AG10803 (cell line): Measurements from ENCODE around the gene USP30.

Experiments
- DNase-seq: peaks from one replicate; pipeline ENCODE4 v3.0.0; 2010; ENCODE audit warnings: low read depth
- H3K4me3 ChIP-seq: 2 replicates; pipeline ENCODE4 v1.5.1; 2011; ENCODE audit warnings: mild to moderate bottlenecking, low read length, control low read depth
- TF ChIP-seq, protein P1 (sequence below): conservative IDR thresholded peaks from 2 replicates; pipeline ENCODE4 v1.5.1; 2011; ENCODE audit warnings: mild to moderate bottlenecking, low read length, control low read depth, inconsistent platforms

USP30 gene

GRCh38 chr12:109115758-109116610, 63.6 kb downstream of the USP30 start, which contains the start of gene ACACB:
ACACB (plus strand) TSS chr12:109116587; CDS start chr12:109139406, 22,819 bp downstream.
- TF ChIP-seq, protein P1, sequence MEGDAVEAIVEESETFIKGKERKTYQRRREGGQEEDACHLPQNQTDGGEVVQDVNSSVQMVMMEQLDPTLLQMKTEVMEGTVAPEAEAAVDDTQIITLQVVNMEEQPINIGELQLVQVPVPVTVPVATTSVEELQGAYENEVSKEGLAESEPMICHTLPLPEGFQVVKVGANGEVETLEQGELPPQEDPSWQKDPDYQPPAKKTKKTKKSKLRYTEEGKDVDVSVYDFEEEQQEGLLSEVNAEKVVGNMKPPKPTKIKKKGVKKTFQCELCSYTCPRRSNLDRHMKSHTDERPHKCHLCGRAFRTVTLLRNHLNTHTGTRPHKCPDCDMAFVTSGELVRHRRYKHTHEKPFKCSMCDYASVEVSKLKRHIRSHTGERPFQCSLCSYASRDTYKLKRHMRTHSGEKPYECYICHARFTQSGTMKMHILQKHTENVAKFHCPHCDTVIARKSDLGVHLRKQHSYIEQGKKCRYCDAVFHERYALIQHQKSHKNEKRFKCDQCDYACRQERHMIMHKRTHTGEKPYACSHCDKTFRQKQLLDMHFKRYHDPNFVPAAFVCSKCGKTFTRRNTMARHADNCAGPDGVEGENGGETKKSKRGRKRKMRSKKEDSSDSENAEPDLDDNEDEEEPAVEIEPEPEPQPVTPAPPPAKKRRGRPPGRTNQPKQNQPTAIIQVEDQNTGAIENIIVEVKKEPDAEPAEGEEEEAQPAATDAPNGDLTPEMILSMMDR = no peak

GRCh38 chr12:109116611-109116949, 64.2 kb downstream of the USP30 start:
- no peak overlapping the region for H3K4me3 ChIP-seq
- DNase-seq = no peak
- TF ChIP-seq, protein P1 = no peak

More at GRCh38 chr12:109115758-109116610, 63.6 kb downstream of the USP30 start, which contains the start of gene ACACB:
- no peak for DNase-seq
- H3K4me3 ChIP-seq = no peak within 1 kb of the TSS

DNA sequence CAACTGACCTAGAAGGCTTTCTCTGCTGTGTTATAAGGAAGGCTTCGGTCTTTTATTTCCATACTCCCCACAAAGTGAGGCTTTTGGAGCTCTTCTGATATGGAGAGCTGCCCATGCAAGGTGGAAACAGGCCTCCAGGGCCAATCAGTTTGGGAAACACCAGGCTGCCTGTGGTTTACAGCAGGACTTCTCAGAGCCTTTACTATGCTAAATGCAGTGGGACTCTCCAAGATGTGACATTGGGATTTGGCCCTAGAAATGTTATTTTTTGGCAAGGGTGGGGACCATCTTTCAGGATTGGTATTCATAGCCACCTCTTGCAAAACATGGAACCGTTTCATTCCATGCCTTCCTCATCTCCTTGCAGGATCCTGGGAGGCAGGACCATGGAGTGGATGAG, 67.7 kb downstream of the USP30 start:
- TF ChIP-seq, protein P1 = no peak
- no peak for DNase-seq
- no peak overlapping the region for H3K4me3 ChIP-seq

- no peak for DNase-seq
- H3K4me3 ChIP-seq = no peak overlapping the region
- TF ChIP-seq, protein P1 = no peak
Observed at GRCh38 chr12:109120557-109120956, 68.2 kb downstream of the USP30 start.

DNA sequence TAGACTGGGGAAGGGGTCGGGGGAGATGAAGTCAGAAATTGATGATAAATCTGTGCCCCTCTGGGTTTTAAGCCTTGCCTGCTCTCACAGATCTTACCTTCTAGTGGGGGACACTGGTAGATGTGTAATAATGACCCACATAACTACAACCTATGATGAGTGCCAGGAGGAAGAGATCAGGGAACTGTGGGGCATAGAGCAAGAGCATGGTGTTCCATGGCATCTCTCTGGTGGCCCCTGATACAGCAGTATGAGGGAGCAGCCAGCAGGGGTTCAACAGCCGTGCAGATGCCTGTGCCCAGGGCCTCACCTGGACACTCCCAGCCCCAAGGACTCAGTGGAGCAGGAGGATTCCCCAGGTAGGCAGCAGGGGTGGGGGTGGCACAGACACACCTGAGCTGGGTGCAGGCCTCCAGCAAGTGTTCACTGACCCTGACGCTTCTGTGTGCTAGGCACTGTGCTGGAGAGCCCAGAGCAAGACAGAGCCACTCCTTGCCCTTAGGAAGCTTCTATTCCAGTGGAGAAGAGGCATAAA, 69.0 kb downstream of the USP30 start:
- TF ChIP-seq, protein P1 = no peak
- no peak for DNase-seq
- H3K4me3 ChIP-seq = no peak overlapping the region

DNA sequence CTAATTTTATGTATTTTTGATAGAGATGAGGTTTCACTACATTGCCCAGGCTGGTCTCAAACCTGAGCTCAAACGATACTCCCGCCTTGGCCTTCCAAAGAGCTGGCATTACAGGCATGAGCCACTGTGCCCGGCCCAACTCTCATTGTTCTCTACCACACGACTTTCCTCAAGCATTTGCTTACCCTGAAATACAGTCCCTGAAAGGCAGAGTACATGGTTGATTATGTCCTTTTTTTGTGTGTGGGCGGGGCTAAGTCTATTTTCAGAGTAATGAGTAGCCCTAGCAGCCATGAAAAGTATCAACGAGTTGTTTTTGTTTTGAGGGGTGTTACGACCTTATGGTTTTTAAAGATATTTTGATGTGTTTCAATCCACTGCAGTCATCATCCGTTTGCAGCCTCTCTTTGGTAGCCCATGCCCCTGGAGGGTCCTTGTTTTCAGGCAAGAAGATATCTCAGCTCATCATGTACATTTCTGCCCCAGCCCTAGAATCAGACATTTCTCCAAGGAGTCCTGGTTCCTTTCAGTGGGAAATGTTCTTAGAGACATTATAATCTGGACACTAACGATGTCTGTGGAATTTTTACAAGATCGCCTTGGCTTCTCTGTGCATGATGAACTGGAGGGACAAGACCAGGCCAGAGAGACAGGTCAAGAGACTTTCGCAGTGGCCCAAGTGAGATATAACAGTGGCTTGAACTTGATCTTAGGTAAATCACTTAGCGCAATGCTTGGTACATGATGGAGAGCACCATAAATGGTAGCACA, 72.7 kb downstream of the USP30 start:
- DNase-seq = no peak
- H3K4me3 ChIP-seq = no peak overlapping the region
- TF ChIP-seq, protein P1 = no peak
